Esophagus muscularis mucosa (tissue), 4 donors: ENCODE measurements around the gene OXCT1. TPM values are rescaled to one million over a fixed set of nuclear protein-coding genes. Genes with fewer than 3 reads are reported as not detected.

Source experiments
- DNase-seq: peaks from one replicate; pipeline ENCODE4 v3.0.0-alpha.2; 2017; ENCODE audit errors: extremely low spot score
- H3K27ac ChIP-seq, 4 donors: fragments of 200-600 bp; sonication (generic); replicated peaks in 1 of 4; 1 replicate in 3 of 4; 2 replicates in 1 of 4; pipeline ENCODE4 v1.5.1; 2016 to 2019; ENCODE audit warnings: mild to moderate bottlenecking in 1 of 4
- H3K27me3 ChIP-seq, 4 donors: fragments of 200-600 bp; sonication (generic); one replicate each; pipeline versions ENCODE4 v1.5.1 to v1.6.0; 2016 to 2019
- H3K36me3 ChIP-seq, 4 donors: fragments of 200-600 bp; sonication (generic); one replicate each; pipeline ENCODE4 v1.5.1; 2016 to 2019
- H3K4me1 ChIP-seq, 4 donors: fragments of 200-600 bp; sonication (generic); one replicate each; pipeline ENCODE4 v1.5.1; 2016 to 2019
- H3K4me3 ChIP-seq, 4 donors: fragments of 200-600 bp; sonication (generic); 1 replicate in 2 of 4; 2 replicates in 2 of 4; pipeline ENCODE4 v1.5.1; 2016 to 2019; ENCODE audit warnings: mild to moderate bottlenecking in 4 of 4, moderate library complexity in 1 of 4
- H3K9me3 ChIP-seq, 4 donors: fragments of 200-600 bp; sonication (generic); 1 replicate in 3 of 4; 2 replicates in 1 of 4; pipeline ENCODE4 v1.5.1; 2016 to 2019
- CTCF ChIP-seq, 3 experiments: fragments of 200-600 bp in 2 of 3; fragments of 450-650 bp in 1 of 3; sonication (generic) in 2 of 3; IDR thresholded peaks; one replicate each; pipeline ENCODE4 v1.5.1; 2017 to 2019; ENCODE audit warnings: antibody characterized with exemption in 3 of 3, mild to moderate bottlenecking in 2 of 3, moderate library complexity in 1 of 3
- EP300 ChIP-seq: sonication (generic); formaldehyde crosslinking; IDR thresholded peaks from one replicate; pipeline ENCODE4 v1.6.1; 2017; ENCODE audit warnings: antibody characterized with exemption
- POLR2A ChIP-seq: fragments of 450-650 bp; IDR thresholded peaks from one replicate; pipeline ENCODE4 v1.6.1; 2017; ENCODE audit warnings: antibody characterized with exemption, moderate library complexity, mild to moderate bottlenecking, low read depth
- POLR2AphosphoS5 ChIP-seq, 2 donors: sonication (generic); formaldehyde crosslinking; IDR thresholded peaks; one replicate each; pipeline ENCODE4 v1.6.1; 2017; ENCODE audit warnings: antibody characterized with exemption in 2 of 2
- WGBS: methylation state at CpG from one replicate; pipeline ENCODE4 v1.1.5; 2018; 5-methylcytosine and 5-hydroxymethylcytosine counted together
- intact Hi-C: fragments of 100-400 bp; cut with DNase I; formaldehyde crosslinking; loops from one replicate; pipeline ENCODE4 v1.15.1; 2023
- total RNA-seq, 4 donors: library from RNA; depleted of rRNA; stranded (reverse); fragments of >200 nt; gene quantifications; one replicate each; pipeline versions ENCODE4 v1.1.0 to v1.2.1, GENCODE V29; 2016

Gene OXCT1
- total RNA-seq, 4 donors from 2014 or later = 30.8 to 47.6 (median 37.7) TPM

- TF ChIP-seq POLR2A = no peak
- no peak for TF ChIP-seq CTCF (IDR thresholded peaks at IDR 0.05)
- no peak for TF ChIP-seq EP300
- TF ChIP-seq POLR2AphosphoS5 (IDR thresholded peaks at IDR 0.05) = no peak
- intact Hi-C loops = no loop called here
- H3K36me3 ChIP-seq = no peaks in the 10 kb centered on the region
- no peak for DNase-seq
- no peak overlapping the region for H3K4me3 ChIP-seq
- H3K4me1 ChIP-seq = no peaks in the 10 kb centered on the region
- 68% methylated on average over 3 of the region's 4 CpGs for WGBS
- H3K9me3 ChIP-seq = peaks cover 0 to 16% (median 3%) of the 10 kb centered on the region in 4 donors
- H3K27ac ChIP-seq = no peak overlapping the region
- H3K27me3 ChIP-seq = no peaks in the 10 kb centered on the region
Observed at GRCh38 chr5:41707853-41708603, 162.2 kb downstream of the OXCT1 start.

DNA sequence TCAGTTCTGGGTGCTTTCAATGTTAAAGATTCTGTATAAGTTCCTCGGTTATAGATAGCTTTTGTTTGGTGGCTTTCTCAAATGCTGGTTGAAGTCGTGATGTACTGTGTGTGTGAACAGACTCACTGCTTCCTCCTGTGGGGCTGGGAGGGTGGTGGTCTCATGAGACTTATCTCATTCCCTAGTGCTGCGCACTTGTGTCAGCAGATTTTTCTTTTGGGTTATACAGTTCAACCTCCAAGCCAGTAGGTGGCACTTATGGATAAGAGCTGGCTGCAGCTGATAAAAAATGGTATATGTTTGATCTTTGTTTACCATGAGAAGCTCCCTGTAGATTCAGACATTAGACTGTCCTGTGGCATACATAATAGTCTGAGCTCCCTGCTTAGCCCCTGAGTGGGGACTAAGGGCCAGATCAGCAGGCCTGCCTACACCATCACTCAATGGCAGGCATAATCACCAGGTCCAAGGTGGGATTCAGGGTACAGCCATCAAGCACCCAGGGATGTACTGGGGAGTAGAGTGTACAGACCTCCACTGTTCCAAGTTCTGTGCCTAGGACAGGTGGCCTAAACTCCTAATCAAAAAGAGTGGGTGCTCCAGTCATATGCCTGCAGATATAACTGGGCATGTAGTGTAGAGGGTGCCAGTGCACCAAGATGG lies 174.2 kb downstream of the OXCT1 start:
- TF ChIP-seq POLR2AphosphoS5 (IDR thresholded peaks at IDR 0.05) (no peak), CTCF (IDR thresholded peaks at IDR 0.05) (peak in 2 of 3 experiments; percentile 10 to 21)
- intact Hi-C loops = loop anchor here (5.0 kb wide), 1 partner anchor 146 kb away; no protein-coding TSS in a partner anchor

DNA sequence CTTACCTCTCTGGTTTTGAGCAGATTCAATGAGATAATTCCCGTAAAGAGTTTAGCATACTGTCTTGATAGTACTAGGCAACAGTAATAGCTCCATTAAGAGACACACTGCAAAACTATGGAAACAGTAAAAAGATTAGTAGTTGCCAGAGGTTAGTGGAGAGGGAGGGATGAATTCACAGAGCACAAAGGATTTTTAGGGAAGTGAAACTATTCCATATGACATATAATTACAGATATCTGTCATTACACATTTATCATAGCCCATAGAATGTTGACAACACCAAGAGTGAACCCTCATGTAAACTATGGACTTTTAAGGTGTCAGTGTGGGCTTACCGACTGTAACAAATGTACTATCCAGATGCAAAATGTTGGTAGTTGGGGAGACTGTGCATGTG lies 183.5 kb downstream of the OXCT1 start:
- Histone ChIP-seq H3K27me3 (no peaks in the 10 kb centered on the region), H3K9me3 (no peaks in the 10 kb centered on the region), H3K27ac (no peak overlapping the region), H3K36me3 (no peaks in the 10 kb centered on the region), H3K4me1 (no peaks in the 10 kb centered on the region), H3K4me3 (no peak overlapping the region)
- TF ChIP-seq CTCF (IDR thresholded peaks at IDR 0.05) (no peak), POLR2AphosphoS5 (IDR thresholded peaks at IDR 0.05) (no peak), EP300 (no peak), POLR2A (no peak)
- DNase-seq = no peak
- intact Hi-C loops = no loop called here
- 49% methylated on average over 2 of the region's 2 CpGs for WGBS

More for the DNA sequence above, 174.2 kb downstream of the OXCT1 start:
- no peaks in the 10 kb centered on the region for H3K4me1 ChIP-seq
- H3K27ac ChIP-seq = no peak overlapping the region
- no peak for DNase-seq
- 82% methylated on average over 3 of the region's 3 CpGs for WGBS
- H3K4me3 ChIP-seq = no peak overlapping the region
- H3K27me3 ChIP-seq = peaks cover 0 to 5% (median 0%) of the 10 kb centered on the region in 4 donors
- no peaks in the 10 kb centered on the region for H3K9me3 ChIP-seq
- H3K36me3 ChIP-seq = no peaks in the 10 kb centered on the region

DNA sequence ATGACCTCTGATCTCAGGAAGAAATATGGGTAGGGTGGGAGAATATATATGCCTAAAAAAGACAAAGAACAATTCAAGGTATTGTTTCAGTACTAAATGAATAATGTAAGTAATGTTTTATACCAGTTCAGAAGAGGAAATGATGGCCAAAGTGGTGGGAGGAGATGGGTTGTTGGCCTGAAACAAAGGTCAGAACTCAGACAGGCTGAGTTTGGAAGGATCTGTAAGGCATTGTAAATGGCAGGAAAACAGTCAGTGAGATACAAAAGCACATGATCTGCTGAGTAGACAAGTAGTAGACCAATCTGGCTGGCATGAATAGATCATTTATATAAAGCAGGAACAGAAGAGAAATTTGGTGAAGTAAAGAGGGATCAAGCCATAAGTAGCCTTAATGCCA lies 184.0 kb downstream of the OXCT1 start:
- Histone ChIP-seq H3K36me3 (no peaks in the 10 kb centered on the region), H3K4me1 (no peaks in the 10 kb centered on the region), H3K4me3 (no peak overlapping the region), H3K27me3 (no peaks in the 10 kb centered on the region), H3K9me3 (no peaks in the 10 kb centered on the region), H3K27ac (no peak overlapping the region)
- intact Hi-C loops = no loop called here
- TF ChIP-seq CTCF (IDR thresholded peaks at IDR 0.05) (no peak), POLR2AphosphoS5 (IDR thresholded peaks at IDR 0.05) (no peak), EP300 (no peak), POLR2A (no peak)
- no peak for DNase-seq
